VCaP (cell line): ENCODE results near the gene ERICH6B.
"Not testable (repeated sequence)": the region's sequence is repeated elsewhere in the genome, so short reads cannot be mapped to it uniquely, and the experiment has no call there.

Source experiments
- H3K27ac ChIP-seq: fragments of 450-650 bp; 2 replicates; pipeline ENCODE4 v1.5.1; 2017
- TF ChIP-seq, protein P1 (sequence below): fragments of 450-650 bp; conservative IDR thresholded peaks from 2 replicates; pipeline ENCODE4 v1.5.1; 2017; ENCODE audit warnings: mild to moderate bottlenecking, moderate library complexity

ERICH6B gene

DNA sequence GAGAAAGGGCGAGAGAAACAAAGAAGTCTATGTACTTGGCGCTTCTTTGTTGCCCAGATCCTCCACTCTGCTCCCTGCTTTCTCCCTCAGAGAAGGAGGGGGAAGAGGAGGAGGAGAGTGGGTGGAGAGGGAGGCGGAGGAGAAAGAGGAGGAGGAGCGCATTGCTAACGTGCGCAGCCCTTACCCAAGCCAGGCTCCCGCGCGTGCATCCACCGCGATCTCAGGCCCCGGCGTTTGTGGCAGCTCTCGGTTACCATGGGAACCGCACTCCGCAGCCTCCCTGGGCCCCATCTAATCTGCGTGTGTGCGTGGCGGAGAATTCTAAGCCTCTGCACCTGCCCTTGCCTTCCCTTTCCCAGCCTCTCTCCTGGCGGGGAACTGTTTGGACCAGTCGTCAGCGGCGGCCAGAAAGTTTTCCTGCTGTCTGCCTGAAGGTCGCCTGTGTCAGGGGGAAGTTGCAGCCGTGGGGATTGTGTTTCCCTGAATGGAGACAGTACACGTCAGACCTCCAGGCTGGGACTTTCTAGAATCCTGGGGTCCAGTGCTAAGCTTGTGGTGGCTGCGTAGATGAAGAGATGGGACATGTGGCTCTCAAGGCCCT lies at the start of gene ERICH6B:
Gene ERICH6B (minus strand): TSS at position 239 of the 601 bp plus-strand sequence. CDS start 18,734 bp downstream, outside the sequence.
- TF ChIP-seq, protein P1, sequence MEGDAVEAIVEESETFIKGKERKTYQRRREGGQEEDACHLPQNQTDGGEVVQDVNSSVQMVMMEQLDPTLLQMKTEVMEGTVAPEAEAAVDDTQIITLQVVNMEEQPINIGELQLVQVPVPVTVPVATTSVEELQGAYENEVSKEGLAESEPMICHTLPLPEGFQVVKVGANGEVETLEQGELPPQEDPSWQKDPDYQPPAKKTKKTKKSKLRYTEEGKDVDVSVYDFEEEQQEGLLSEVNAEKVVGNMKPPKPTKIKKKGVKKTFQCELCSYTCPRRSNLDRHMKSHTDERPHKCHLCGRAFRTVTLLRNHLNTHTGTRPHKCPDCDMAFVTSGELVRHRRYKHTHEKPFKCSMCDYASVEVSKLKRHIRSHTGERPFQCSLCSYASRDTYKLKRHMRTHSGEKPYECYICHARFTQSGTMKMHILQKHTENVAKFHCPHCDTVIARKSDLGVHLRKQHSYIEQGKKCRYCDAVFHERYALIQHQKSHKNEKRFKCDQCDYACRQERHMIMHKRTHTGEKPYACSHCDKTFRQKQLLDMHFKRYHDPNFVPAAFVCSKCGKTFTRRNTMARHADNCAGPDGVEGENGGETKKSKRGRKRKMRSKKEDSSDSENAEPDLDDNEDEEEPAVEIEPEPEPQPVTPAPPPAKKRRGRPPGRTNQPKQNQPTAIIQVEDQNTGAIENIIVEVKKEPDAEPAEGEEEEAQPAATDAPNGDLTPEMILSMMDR: no peak
- H3K27ac ChIP-seq: no peak within 1 kb of the TSS

DNA sequence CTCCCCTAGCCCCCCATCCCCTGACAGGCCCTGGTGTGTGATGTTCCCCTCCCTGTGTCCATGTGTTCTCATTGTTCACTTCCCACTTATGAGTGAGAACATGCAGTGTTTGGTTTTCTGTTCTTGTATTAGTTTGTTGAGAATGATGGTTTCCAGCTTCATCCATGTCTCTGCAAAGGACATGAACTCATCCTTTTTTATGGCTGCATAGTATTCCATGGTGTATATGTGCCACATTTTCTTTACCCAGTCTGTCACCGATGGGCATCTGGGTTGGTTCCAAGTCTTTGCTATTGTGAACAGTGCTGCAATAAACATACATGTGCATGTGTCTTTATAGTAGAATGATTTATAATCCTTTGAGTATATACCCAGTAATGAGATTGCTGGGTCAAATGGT lies 47.4 kb upstream of the ERICH6B start:
- not testable (repeated sequence) for H3K27ac ChIP-seq

- TF ChIP-seq, protein P1: no peak
- no peak overlapping the region for H3K27ac ChIP-seq
Measured at GRCh38 chr13:45662162-45662561, 46.6 kb upstream of the ERICH6B start.

DNA sequence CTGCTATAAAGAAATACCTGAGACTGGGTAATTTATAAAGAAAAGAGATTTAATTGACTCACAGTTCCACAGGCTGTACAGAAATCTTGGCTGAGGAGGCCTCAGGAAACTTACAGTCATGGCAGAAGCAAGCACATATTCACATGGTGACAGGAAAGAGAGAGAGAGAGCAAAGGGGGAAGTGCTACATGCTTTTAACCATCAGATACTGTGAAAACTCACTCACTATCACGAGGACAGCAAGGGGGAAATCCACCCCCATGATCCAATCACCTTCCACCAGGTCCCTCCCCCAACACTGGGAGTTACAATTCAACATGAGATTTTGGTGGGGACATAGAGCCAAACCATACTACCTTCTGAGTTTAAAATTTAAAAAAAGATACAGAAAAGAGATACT lies 44.9 kb upstream of the ERICH6B start:
- not testable (repeated sequence) for H3K27ac ChIP-seq

- no peak overlapping the region for H3K27ac ChIP-seq
- TF ChIP-seq, protein P1: no peak
Measured at GRCh38 chr13:45659536-45659935, 44.0 kb upstream of the ERICH6B start.

DNA sequence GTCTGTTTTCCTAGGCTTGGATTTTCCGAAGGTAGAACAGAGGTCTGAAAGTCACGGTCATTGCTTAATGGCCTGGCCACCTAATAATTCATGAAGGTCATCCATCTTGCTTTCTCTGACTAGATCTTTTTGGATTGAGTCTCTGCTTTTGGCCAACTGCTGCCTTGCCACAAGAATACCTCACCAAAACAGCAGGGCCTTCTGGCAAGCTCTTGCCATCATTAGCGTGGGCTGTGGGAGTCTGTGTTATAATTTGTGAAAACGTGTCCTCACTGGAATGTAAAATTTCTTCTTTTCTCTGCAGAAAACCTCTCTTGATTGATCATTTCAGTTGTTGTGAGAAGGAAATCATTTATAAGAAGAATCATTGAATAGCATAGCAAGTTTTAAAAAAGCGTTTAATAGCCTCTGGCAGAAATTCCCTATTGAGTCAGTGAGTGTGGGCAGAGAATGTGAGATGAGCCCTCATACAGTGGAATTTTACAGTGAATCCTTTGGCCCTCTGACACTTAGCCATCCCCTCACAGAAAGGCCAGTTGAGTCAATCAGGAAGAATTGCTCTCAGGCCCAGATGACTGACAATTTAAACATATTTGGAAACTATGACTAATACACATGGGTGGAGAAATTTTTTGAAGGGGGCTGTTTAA lies 43.2 kb upstream of the ERICH6B start:
- H3K27ac ChIP-seq: no peak overlapping the region
- TF ChIP-seq, protein P1: no peak

DNA sequence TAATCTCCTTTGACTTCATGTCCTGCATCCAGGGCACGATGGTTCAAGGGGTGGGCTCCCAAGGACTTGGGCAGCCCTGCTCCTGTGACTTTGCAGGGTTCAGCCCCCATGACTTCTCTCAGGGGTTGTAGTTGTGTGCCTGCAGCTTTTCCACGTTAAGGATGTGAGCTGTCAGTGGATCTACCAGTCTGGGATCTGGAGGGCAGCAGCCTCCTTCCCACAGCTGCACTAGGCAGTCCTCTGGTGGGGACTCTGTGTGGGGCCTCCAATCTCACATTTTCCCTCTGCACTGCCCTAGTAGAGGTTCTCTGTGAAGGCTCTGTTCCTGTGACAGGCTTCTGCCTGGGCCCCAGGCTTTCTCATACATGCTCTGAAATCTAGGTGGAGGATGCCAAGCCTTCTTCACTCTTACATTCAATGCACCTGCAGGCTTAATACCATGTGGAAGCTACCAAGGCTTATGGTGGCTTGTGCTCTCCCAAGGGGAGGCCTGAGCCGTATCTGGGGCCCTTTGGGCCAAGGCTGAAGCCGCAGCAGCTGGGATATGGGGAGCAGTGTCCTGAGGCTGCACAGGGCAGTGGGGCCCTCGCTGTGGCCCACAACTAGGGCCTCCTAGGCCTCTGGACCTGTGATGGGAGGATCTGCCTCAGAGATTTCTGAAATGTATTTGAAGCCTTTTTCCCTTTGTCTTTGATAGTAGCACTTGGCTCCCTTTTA lies 39.3 kb upstream of the ERICH6B start:
- TF ChIP-seq, protein P1: no peak
- no peak overlapping the region for H3K27ac ChIP-seq

DNA sequence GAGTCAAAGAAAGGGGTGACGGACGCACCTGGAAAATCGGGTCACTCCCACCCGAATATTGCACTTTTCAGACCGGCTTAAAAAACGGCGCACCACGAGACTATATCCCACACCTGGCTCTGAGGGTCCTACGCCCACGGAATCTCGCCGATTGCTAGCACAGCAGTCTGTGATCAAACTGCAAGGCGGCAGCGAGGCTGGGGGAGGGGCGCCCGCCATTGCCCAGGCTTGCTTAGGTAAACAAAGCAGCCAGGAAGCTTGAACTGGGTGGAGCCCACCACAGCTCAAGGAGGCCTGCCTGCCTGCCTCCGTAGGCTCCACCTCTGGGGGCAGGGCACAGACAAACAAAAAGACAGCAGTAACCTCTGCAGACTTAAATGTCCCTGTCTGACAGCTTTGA lies 29.7 kb upstream of the ERICH6B start:
- not testable (repeated sequence) for H3K27ac ChIP-seq

- H3K27ac ChIP-seq: not testable (repeated sequence)
Measured at GRCh38 chr13:45642159-45642558, 26.6 kb upstream of the ERICH6B start.

DNA sequence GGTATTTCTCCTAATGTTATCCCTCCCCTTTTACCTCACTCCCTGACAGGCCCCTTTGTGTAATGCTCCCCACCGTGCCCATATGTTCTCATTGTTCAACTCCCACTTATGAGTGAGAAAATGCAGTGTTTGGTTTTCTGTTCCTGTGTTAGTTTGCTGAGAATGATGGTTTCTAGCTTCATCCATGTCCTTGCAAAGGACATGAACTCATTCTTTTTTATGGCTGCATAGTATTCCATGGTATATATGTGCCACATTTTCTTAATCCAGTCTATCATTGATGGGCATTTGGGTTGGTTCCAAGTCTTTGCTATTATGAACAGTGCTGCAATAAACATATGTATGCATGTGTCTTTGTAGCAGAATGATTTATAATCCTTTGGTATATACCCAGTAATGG lies 19.8 kb upstream of the ERICH6B start:
- not testable (repeated sequence) for H3K27ac ChIP-seq
